Stimulated activated CD8-positive, alpha-beta memory T cell treated with anti-CD3 and anti-CD28 coated beads, Interleukin-12 subunit alpha, Interleukin-12 subunit beta, amount 100 ng/mL, for 4 hours (primary cell): ENCODE measurements around the gene MPHOSPH10.
"Not testable (repeated sequence)": the region's sequence is repeated elsewhere in the genome, so short reads cannot be mapped to it uniquely, and the experiment has no call there.

Source experiments
- DNase-seq: peaks from one replicate; pipeline ENCODE4 v3.0.0-alpha.2; 2020; ENCODE audit warnings: low read depth

Gene MPHOSPH10

GRCh38 chr2:71125506-71126294 lies 4.7 kb upstream of the MPHOSPH10 start:
- no peak for DNase-seq

- DNase-seq = no peak
These were observed 3.5 kb upstream of the MPHOSPH10 start for GRCh38 chr2:71126957-71127356.

- DNase-seq = no peak
These were observed 1.1 kb upstream of the MPHOSPH10 start for GRCh38 chr2:71129114-71129901.

- DNase-seq = no peak
These were observed 607 bp upstream of the MPHOSPH10 start for GRCh38 chr2:71129902-71130151.

- DNase-seq = no peak
These were observed 441 bp downstream of the MPHOSPH10 start for GRCh38 chr2:71130905-71131244.

GRCh38 chr2:71131387-71132166 lies 1.1 kb downstream of the MPHOSPH10 start:
- DNase-seq = not testable (repeated sequence)

- DNase-seq = no peak
These were observed 3.2 kb downstream of the MPHOSPH10 start for GRCh38 chr2:71133603-71134002.

- DNase-seq = no peak
These were observed 5.7 kb downstream of the MPHOSPH10 start for GRCh38 chr2:71136174-71136573.

GRCh38 chr2:71143782-71144181 lies 13.3 kb downstream of the MPHOSPH10 start:
- no peak for DNase-seq

- DNase-seq = no peak
These were observed 18.2 kb downstream of the MPHOSPH10 start for GRCh38 chr2:71148506-71149063.

GRCh38 chr2:71150082-71150816 lies 19.8 kb downstream of the MPHOSPH10 start:
- no peak for DNase-seq

GRCh38 chr2:71151620-71152019 lies 21.2 kb downstream of the MPHOSPH10 start:
- DNase-seq = no peak

GRCh38 chr2:71153585-71154224 lies 23.3 kb downstream of the MPHOSPH10 start:
- no peak for DNase-seq

GRCh38 chr2:71154279-71154678 lies 23.8 kb downstream of the MPHOSPH10 start:
- DNase-seq = no peak

- no peak for DNase-seq
These were observed 24.4 kb downstream of the MPHOSPH10 start for GRCh38 chr2:71154798-71155197.

- DNase-seq = no peak
These were observed 25.4 kb downstream of the MPHOSPH10 start for GRCh38 chr2:71155846-71156245.

GRCh38 chr2:71156573-71156972 lies 26.1 kb downstream of the MPHOSPH10 start:
- DNase-seq = no peak

GRCh38 chr2:71157124-71157793 lies 26.8 kb downstream of the MPHOSPH10 start:
- DNase-seq = no peak

GRCh38 chr2:71166812-71167211 lies 36.4 kb downstream of the MPHOSPH10 start:
- no peak for DNase-seq

- no peak for DNase-seq
These were observed 42.7 kb downstream of the MPHOSPH10 start for GRCh38 chr2:71173096-71173495.

GRCh38 chr2:71174207-71174606 lies 43.8 kb downstream of the MPHOSPH10 start:
- DNase-seq = no peak
